K562 treated with DMSO at 1 percent for 12 hours (cell line): Measurements from ENCODE around the gene KRTAP1-1. TPM values are rescaled to one million over a fixed set of nuclear protein-coding genes. Genes with fewer than 3 reads are reported as not detected.

ENCODE experiments used
- total RNA-seq: library from RNA; unstranded; fragments of 300-600 nt; gene quantifications from 2 replicates; pipeline ENCODE4 v1.2.3, GENCODE V29; 2022; ENCODE audit not compliant: insufficient read depth

The KRTAP1-1 gene
- total RNA-seq: not detected in 2 replicates

GRCh38 chr17:41040783-41041571, at the start of gene KRTAP1-1:
Gene KRTAP1-1 (minus strand): TSS chr17:41041450. CDS start chr17:41041397, 53 bp downstream.

GRCh38 chr17:41084100-41084856, 43.0 kb upstream of the KRTAP1-1 start, which contains the start of gene KRTAP4-7:
Gene KRTAP4-7 (plus strand): TSS chr17:41084150. CDS start chr17:41084207, 57 bp downstream.

GRCh38 chr17:41065829-41066624, 24.8 kb upstream of the KRTAP1-1 start, which contains the start of gene KRTAP2-4:
Gene KRTAP2-4 (minus strand): TSS chr17:41065879. CDS start chr17:41065845, 34 bp downstream.

GRCh38 chr17:41060052-41060604, 18.9 kb upstream of the KRTAP1-1 start, which contains the start of gene KRTAP2-3:
Gene KRTAP2-3 (minus strand): TSS chr17:41060114. CDS start chr17:41060050, 64 bp downstream.

GRCh38 chr17:41055130-41055529, 13.9 kb upstream of the KRTAP1-1 start, which contains the start of gene KRTAP2-2:
Gene KRTAP2-2 (minus strand): TSS chr17:41055230. CDS start chr17:41055211, 19 bp downstream.

GRCh38 chr17:41046735-41047465, 5.7 kb upstream of the KRTAP1-1 start, which contains the start of gene KRTAP2-1:
Gene KRTAP2-1 (minus strand): TSS chr17:41047316. CDS start chr17:41047267, 49 bp downstream.

GRCh38 chr17:41034346-41034935, 6.8 kb downstream of the KRTAP1-1 start, which contains the start of gene KRTAP1-3:
Gene KRTAP1-3 (minus strand): TSS chr17:41034874. CDS start chr17:41034821, 53 bp downstream.

GRCh38 chr17:41029633-41030245, 11.5 kb downstream of the KRTAP1-1 start, which contains the start of gene KRTAP1-4:
Gene KRTAP1-4 (minus strand): TSS chr17:41030195. CDS start chr17:41030078, 117 bp downstream.

GRCh38 chr17:41026715-41027471, 14.4 kb downstream of the KRTAP1-1 start, which contains the start of gene KRTAP1-5:
Gene KRTAP1-5 (minus strand): TSS chr17:41027208. CDS start chr17:41027155, 53 bp downstream.

GRCh38 chr17:41008811-41009210, 32.4 kb downstream of the KRTAP1-1 start, which contains the start of gene KRTAP3-1:
Gene KRTAP3-1 (minus strand): TSS chr17:41009128. CDS start chr17:41009074, 54 bp downstream.

GRCh38 chr17:40999563-40999962, 41.7 kb downstream of the KRTAP1-1 start, which contains the start of gene KRTAP3-2:
Gene KRTAP3-2 (minus strand): TSS chr17:40999906. CDS start chr17:40999853, 53 bp downstream.

GRCh38 chr17:40993839-40994238, 47.4 kb downstream of the KRTAP1-1 start, which contains the start of gene KRTAP3-3:
Gene KRTAP3-3 (minus strand): TSS chr17:40994164. CDS start chr17:40994097, 67 bp downstream.

Other genes starting within 250 kb of the KRTAP1-1 start
- gene KRT28, start 241.5 kb downstream of the KRTAP1-1 start, total RNA-seq: not detected in 2 replicates
- 75.7 and 82.5 TPM in 2 replicates for gene KRT10, start 218.8 kb downstream of the KRTAP1-1 start, total RNA-seq
- gene KRT12, start 174.2 kb downstream of the KRTAP1-1 start, total RNA-seq: 4.0 and 9.9 TPM in 2 replicates
- not detected in 2 replicates for gene KRT20, start 156.2 kb downstream of the KRTAP1-1 start, total RNA-seq
- gene KRT23, start 103.8 kb downstream of the KRTAP1-1 start, total RNA-seq: not detected in 2 replicates
- gene KRT39, start 74.5 kb downstream of the KRTAP1-1 start, total RNA-seq: not detected in 2 replicates
- not detected in 2 replicates for gene KRT40, start 57.1 kb downstream of the KRTAP1-1 start, total RNA-seq
- not detected in 2 replicates for gene KRTAP3-3, start 47.3 kb downstream of the KRTAP1-1 start, total RNA-seq
- not detected in 2 replicates for gene KRTAP3-2, start 41.5 kb downstream of the KRTAP1-1 start, total RNA-seq
- not detected in 2 replicates for gene KRTAP3-1, start 32.3 kb downstream of the KRTAP1-1 start, total RNA-seq
- gene KRTAP1-5, start 14.2 kb downstream of the KRTAP1-1 start, total RNA-seq: not detected in 2 replicates
- gene KRTAP1-4, start 11.3 kb downstream of the KRTAP1-1 start, total RNA-seq: not detected in 2 replicates
- gene KRTAP1-3, start 6.6 kb downstream of the KRTAP1-1 start, total RNA-seq: not detected in 2 replicates
- gene KRTAP2-1, start 5.9 kb upstream of the KRTAP1-1 start, total RNA-seq: not detected in 2 replicates
- not detected in 2 replicates for gene KRTAP2-2, start 13.8 kb upstream of the KRTAP1-1 start, total RNA-seq
- gene KRTAP2-3, start 18.7 kb upstream of the KRTAP1-1 start, total RNA-seq: not detected in 2 replicates
- not detected in 2 replicates for gene KRTAP2-4, start 24.4 kb upstream of the KRTAP1-1 start, total RNA-seq
- not detected in 2 replicates for gene KRTAP4-7, start 42.7 kb upstream of the KRTAP1-1 start, total RNA-seq
- not detected in 2 replicates for gene KRTAP4-8, start 56.7 kb upstream of the KRTAP1-1 start, total RNA-seq
- gene KRTAP4-16, start 60.8 kb upstream of the KRTAP1-1 start, total RNA-seq: not detected in 2 replicates
- not detected in 2 replicates for gene KRTAP4-9, start 63.9 kb upstream of the KRTAP1-1 start, total RNA-seq
- gene KRTAP4-11, start 76.9 kb upstream of the KRTAP1-1 start, total RNA-seq: not detected in 2 replicates
- gene KRTAP4-12, start 82.7 kb upstream of the KRTAP1-1 start, total RNA-seq: not detected in 2 replicates
- gene KRTAP4-6, start 99.1 kb upstream of the KRTAP1-1 start, total RNA-seq: not detected in 2 replicates
- gene KRTAP4-5, start 108.4 kb upstream of the KRTAP1-1 start, total RNA-seq: not detected in 2 replicates
- gene KRTAP4-4, start 119.3 kb upstream of the KRTAP1-1 start, total RNA-seq: not detected in 2 replicates
- not detected in 2 replicates for gene KRTAP4-3, start 126.8 kb upstream of the KRTAP1-1 start, total RNA-seq
- not detected in 2 replicates for gene KRTAP4-2, start 136.8 kb upstream of the KRTAP1-1 start, total RNA-seq
- not detected in 2 replicates for gene KRTAP4-1, start 143.5 kb upstream of the KRTAP1-1 start, total RNA-seq
- gene KRTAP9-1, start 148.4 kb upstream of the KRTAP1-1 start, total RNA-seq: not detected in 2 replicates
- gene KRTAP9-2, start 185.2 kb upstream of the KRTAP1-1 start, total RNA-seq: not detected in 2 replicates
- gene KRTAP9-3, start 191.0 kb upstream of the KRTAP1-1 start, total RNA-seq: not detected in 2 replicates
- gene KRTAP9-8, start 196.5 kb upstream of the KRTAP1-1 start, total RNA-seq: not detected in 2 replicates
- gene KRTAP9-4, start 208.2 kb upstream of the KRTAP1-1 start, total RNA-seq: not detected in 2 replicates
- not detected in 2 replicates for gene KRTAP9-9, start 213.9 kb upstream of the KRTAP1-1 start, total RNA-seq
- not detected in 2 replicates for gene KRTAP9-6, start 223.9 kb upstream of the KRTAP1-1 start, total RNA-seq
- gene KRTAP9-7, start 234.2 kb upstream of the KRTAP1-1 start, total RNA-seq: not detected in 2 replicates